K562 (cell line): ENCODE data around the gene CUX1. TPM values are rescaled to one million over a fixed set of nuclear protein-coding genes. Genes with fewer than 3 reads are reported as not detected.

Experiments
- ATAC-seq: fragments of 200-7000 bp; cut with Tn5 transposase; 3 replicates; pipeline ENCODE4 v1.9.1; 2020; ENCODE audit warnings: moderate library complexity
- BruUV-seq: library from RNA; stranded (reverse); fragments of 400-500 nt; replicated peaks from 2 replicates; lab custom pipeline; 2021; lab: Mats Ljungman, UMichigan
- CTCF ChIA-PET: fragments of 300-600 bp; formaldehyde crosslinking; extraction: SDS; loops from one replicate; lab custom pipeline; 2021; ENCODE audit warnings: low intra/inter-chr PET ratio; lab: Yijun Ruan, JAX
- POLR2A ChIA-PET: fragments of 300-600, 350-650 bp; sonication (Branson Sonifier 250); formaldehyde crosslinking; extraction: SDS; loops from one replicate; lab custom pipeline; 2021; ENCODE audit warnings: antibody characterized with exemption, inconsistent platforms; lab: Yijun Ruan, JAX
- DNase-seq, 4 experiments: peaks; one replicate each; pipeline versions ENCODE4 v3.0.0 to v3.0.0-alpha.2; 2011 to 2018; ENCODE audit warnings: low spot score in 3 of 4, mixed read lengths in 3 of 4; ENCODE audit errors: extremely low read depth in 1 of 4
- FAIRE-seq: peaks from 2 replicates; lab custom pipeline; 2011; peaks lifted over from hg19 to GRCh38; lab: Jason Lieb, UNC
- H2AFZ ChIP-seq: 2 replicates; pipeline ENCODE4 v1.6.0; 2011; ENCODE audit warnings: low read depth, low read length, control low read depth, inconsistent platforms
- H3K27ac ChIP-seq: fragments of 200-600 bp; 3 replicates; pipeline ENCODE4 v1.8.0; 2011; ENCODE audit warnings: low read depth, mild to moderate bottlenecking, control low read depth, inconsistent platforms, low read length, moderate library complexity, mixed read lengths; ENCODE audit errors: extremely low read depth
- H3K27me3 ChIP-seq, 2 experiments: fragments of 300-600 bp in 1 of 2; 2 replicates in 1 of 2; 3 replicates in 1 of 2; pipeline versions ENCODE4 v1.6.0 to v1.8.0; 2011; ENCODE audit warnings: inconsistent platforms in 2 of 2, low read length in 2 of 2, mild to moderate bottlenecking in 1 of 2, mixed read lengths in 1 of 2, moderate library complexity in 1 of 2; ENCODE audit not compliant: control insufficient read depth in 2 of 2, insufficient read depth in 2 of 2
- H3K36me3 ChIP-seq: fragments of 300-600 bp; 3 replicates; pipeline ENCODE4 v1.8.0; 2011; ENCODE audit warnings: mild to moderate bottlenecking, low read length, inconsistent platforms; ENCODE audit not compliant: control insufficient read depth, insufficient read depth
- H3K4me1 ChIP-seq, 2 experiments: fragments of 200-600 bp in 1 of 2; replicated peaks in 1 of 2; 2 replicates in 1 of 2; 3 replicates in 1 of 2; pipeline versions ENCODE4 v1.5.1 to v1.8.0; 2011; ENCODE audit warnings: inconsistent platforms in 2 of 2, low read length in 2 of 2, mild to moderate bottlenecking in 1 of 2, mixed read lengths in 1 of 2, moderate library complexity in 1 of 2; ENCODE audit not compliant: control insufficient read depth in 2 of 2, insufficient read depth in 2 of 2
- H3K4me2 ChIP-seq: 2 replicates; pipeline ENCODE4 v1.6.1; 2011; ENCODE audit warnings: low read length, control low read depth, inconsistent platforms, mixed read lengths; ENCODE audit not compliant: insufficient read depth
- H3K4me3 ChIP-seq: fragments of 200-600 bp; sonication (generic), shearing (Covaris generic); 2 replicates; pipeline ENCODE4 v1.5.1; 2016; ENCODE audit warnings: control low read depth, inconsistent platforms
- H3K79me2 ChIP-seq: fragments of 200-600 bp; 3 replicates; pipeline ENCODE4 v1.8.0; 2011; ENCODE audit warnings: low read length, inconsistent platforms; ENCODE audit not compliant: control insufficient read depth, insufficient read depth
- H3K9ac ChIP-seq, 2 experiments: 2 replicates each; pipeline versions ENCODE4 v1.6.0 to v1.6.1; 2011; ENCODE audit warnings: low read depth in 2 of 2, low read length in 2 of 2, control low read depth in 1 of 2, inconsistent platforms in 1 of 2, mild to moderate bottlenecking in 1 of 2, mixed read lengths in 1 of 2; ENCODE audit not compliant: insufficient read depth in 1 of 2
- H3K9me1 ChIP-seq: one replicate; pipeline ENCODE4 v1.6.0; 2011; ENCODE audit warnings: inconsistent platforms, mild to moderate bottlenecking, low read length, moderate library complexity; ENCODE audit not compliant: control insufficient read depth, insufficient read depth
- H3K9me3 ChIP-seq: replicated peaks from 2 replicates; pipeline ENCODE4 v1.5.1; 2011; ENCODE audit warnings: low read depth, low read length, inconsistent platforms; ENCODE audit not compliant: control insufficient read depth, insufficient read depth
- H4K20me1 ChIP-seq: replicated peaks from 2 replicates; pipeline ENCODE4 v1.6.1; 2011; ENCODE audit warnings: low read length, inconsistent platforms, mixed read lengths; ENCODE audit not compliant: control insufficient read depth, insufficient read depth
- TAF15 ChIP-seq: fragments of 200-400 bp; formaldehyde crosslinking; IDR thresholded peaks from 2 replicates; pipeline ENCODE4 v1.6.1; 2017; ENCODE audit warnings: mild to moderate bottlenecking, low read depth, low read length, moderate library complexity
- WGBS: fragments of 100-300 bp; shearing (Covaris generic); methylation state at CpG from one replicate; pipeline ENCODE4 v1.1.6; 2016; ENCODE audit warnings: low coverage, mixed read lengths; ENCODE audit not compliant: insufficient coverage; ENCODE audit errors: missing lambda C conversion rate; 5-methylcytosine and 5-hydroxymethylcytosine counted together
- in situ Hi-C: fragments of 300-500 bp; cut with MboI; formaldehyde crosslinking; loops from 4 replicates; pipeline ENCODE4 v1.15.0; 2018; ENCODE audit warnings: inconsistent platforms, mixed read lengths
- intact Hi-C: fragments of 100-400 bp; cut with micrococcal nuclease; formaldehyde crosslinking; loops from 2 replicates; pipeline ENCODE4 v1.14.2; 2022
- polyA plus RNA-seq, 8 experiments: library from polyadenylated mRNA; depleted of rRNA in 4 of 8; stranded (reverse) in 5 of 8; unstranded in 3 of 8; fragments of >200 nt; fragmentation: Nextera tagmentation in 2 of 8; fragmentation: Illumina TruSeq in 1 of 8; extraction: Ambion mirVana in 2 of 8; extraction: Trizol in 1 of 8; gene quantifications; 2 replicates each; pipeline versions ENCODE4 v1.2.1 to v1.2.3, GENCODE V29; 2011 to 2014; ENCODE audit warnings: inconsistent platforms in 1 of 8, missing spikeins in 1 of 8
- total RNA-seq, 7 experiments: library from RNA; depleted of rRNA in 6 of 7; stranded (reverse); fragments of >200 nt in 6 of 7; fragmentation: Illumina TruSeq in 2 of 7; extraction: Trizol in 2 of 7; gene quantifications; 2 replicates each; pipeline versions ENCODE4 v1.2.1 to v1.2.3, GENCODE V29; 2011 to 2021; ENCODE audit warnings: low replicate concordance in 1 of 7
- TF ChIP-seq, protein P1 (sequence below): IDR thresholded peaks from 2 replicates; pipeline ENCODE4 v1.6.1; 2016; ENCODE audit warnings: missing genetic modification characterization, missing compliant biosample characterization
- TF ChIP-seq, protein P2 (sequence below): fragments of 450-650 bp; IDR thresholded peaks from 2 replicates; pipeline ENCODE4 v1.6.1; 2016; ENCODE audit warnings: low read depth

Gene CUX1
- total and polyA plus RNA-seq, 9 of the 15 experiments (the other 6 are each of a cell fraction or from before 2014, with no cell fraction given) = 3.6 to 55.3 (median 25.2) TPM

DNA sequence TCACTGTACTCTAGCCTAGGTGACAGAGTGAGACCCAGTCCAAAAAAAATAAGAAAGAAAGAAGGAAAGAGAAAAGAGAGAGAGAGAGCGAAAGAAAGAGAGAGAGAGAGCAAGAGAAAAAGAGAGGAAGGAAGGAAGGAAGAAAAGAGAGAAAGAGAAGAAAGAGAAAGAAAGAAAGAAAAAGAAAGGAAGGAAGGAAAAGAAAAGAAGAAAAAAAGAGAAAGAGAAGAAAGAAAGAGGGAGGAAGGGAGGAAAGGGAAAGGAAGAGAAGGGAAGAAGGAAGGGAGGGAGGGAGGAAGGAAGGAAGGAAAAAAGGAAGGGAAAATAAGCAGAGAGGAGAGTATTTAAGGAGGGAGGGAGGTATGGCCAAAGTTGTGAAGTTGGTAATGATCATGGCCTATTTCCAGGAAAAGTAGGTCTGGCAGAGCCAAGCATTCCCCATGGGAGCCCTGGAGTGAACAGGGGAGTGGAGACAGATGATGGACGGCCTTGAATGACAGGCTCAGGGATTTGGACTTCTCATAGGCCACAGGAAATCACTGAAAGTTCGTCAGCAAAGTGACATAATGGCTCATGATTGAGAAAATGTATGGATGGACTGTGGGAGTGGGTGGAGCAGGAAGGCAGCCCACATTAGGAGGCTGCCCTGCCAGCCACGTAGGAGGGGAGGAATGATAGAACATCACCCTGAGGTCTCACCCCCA, 44.8 kb upstream of the CUX1 start (continued):
- TF ChIP-seq, protein P1, sequence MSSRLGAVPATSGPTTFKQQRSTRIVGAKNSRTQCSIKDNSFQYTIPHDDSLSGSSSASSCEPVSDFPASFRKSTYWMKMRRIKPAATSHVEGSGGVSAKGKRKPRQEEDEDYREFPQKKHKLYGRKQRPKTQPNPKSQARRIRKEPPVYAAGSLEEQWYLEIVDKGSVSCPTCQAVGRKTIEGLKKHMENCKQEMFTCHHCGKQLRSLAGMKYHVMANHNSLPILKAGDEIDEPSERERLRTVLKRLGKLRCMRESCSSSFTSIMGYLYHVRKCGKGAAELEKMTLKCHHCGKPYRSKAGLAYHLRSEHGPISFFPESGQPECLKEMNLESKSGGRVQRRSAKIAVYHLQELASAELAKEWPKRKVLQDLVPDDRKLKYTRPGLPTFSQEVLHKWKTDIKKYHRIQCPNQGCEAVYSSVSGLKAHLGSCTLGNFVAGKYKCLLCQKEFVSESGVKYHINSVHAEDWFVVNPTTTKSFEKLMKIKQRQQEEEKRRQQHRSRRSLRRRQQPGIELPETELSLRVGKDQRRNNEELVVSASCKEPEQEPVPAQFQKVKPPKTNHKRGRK (tag) = peak; percentile 98
- TF ChIP-seq, all 486 proteins: peak for 11

GRCh38 chr7:101775181-101775580, 42.2 kb upstream of the CUX1 start:
- ChIA-PET POLR2A (interaction anchor here (0.8 to 1.2 kb wide), 3 partner anchors 30 to 485 kb away, joined by 3 to 4 read pairs (median 4); partner anchors contain the start of gene MYL10), CTCF (no interaction called here)
- no peak for ATAC-seq
- 2% methylated on average over 9 of the region's 9 CpGs for WGBS
- no peaks in the 10 kb centered on the region for H3K9me1 ChIP-seq
- peaks cover 0 to 3% of the 10 kb centered on the region in 2 experiments; a peak in 1 of 5 replicates for H3K4me1 ChIP-seq
- no peak overlapping the region; a peak in 1 of 4 replicates for H3K9ac ChIP-seq
- intact Hi-C loops (no loop called here), in situ Hi-C loops (no loop called here)
- H3K27me3 ChIP-seq = peaks cover 55 to 77% of the 10 kb centered on the region in 2 experiments
- no peaks in the 10 kb centered on the region for H3K9me3 ChIP-seq
- no peak overlapping the region for H3K4me3 ChIP-seq
- H3K4me2 ChIP-seq = no peak overlapping the region
- H4K20me1 ChIP-seq = no peaks in the 10 kb centered on the region
- H3K27ac ChIP-seq = no peak overlapping the region
- no peaks in the 10 kb centered on the region for H3K79me2 ChIP-seq
- no peak for FAIRE-seq
- no peaks in the 10 kb centered on the region for H3K36me3 ChIP-seq
- no peak overlapping the region for H2AFZ ChIP-seq
- no TSS peak for BruUV-seq
- TF ChIP-seq, protein P2, sequence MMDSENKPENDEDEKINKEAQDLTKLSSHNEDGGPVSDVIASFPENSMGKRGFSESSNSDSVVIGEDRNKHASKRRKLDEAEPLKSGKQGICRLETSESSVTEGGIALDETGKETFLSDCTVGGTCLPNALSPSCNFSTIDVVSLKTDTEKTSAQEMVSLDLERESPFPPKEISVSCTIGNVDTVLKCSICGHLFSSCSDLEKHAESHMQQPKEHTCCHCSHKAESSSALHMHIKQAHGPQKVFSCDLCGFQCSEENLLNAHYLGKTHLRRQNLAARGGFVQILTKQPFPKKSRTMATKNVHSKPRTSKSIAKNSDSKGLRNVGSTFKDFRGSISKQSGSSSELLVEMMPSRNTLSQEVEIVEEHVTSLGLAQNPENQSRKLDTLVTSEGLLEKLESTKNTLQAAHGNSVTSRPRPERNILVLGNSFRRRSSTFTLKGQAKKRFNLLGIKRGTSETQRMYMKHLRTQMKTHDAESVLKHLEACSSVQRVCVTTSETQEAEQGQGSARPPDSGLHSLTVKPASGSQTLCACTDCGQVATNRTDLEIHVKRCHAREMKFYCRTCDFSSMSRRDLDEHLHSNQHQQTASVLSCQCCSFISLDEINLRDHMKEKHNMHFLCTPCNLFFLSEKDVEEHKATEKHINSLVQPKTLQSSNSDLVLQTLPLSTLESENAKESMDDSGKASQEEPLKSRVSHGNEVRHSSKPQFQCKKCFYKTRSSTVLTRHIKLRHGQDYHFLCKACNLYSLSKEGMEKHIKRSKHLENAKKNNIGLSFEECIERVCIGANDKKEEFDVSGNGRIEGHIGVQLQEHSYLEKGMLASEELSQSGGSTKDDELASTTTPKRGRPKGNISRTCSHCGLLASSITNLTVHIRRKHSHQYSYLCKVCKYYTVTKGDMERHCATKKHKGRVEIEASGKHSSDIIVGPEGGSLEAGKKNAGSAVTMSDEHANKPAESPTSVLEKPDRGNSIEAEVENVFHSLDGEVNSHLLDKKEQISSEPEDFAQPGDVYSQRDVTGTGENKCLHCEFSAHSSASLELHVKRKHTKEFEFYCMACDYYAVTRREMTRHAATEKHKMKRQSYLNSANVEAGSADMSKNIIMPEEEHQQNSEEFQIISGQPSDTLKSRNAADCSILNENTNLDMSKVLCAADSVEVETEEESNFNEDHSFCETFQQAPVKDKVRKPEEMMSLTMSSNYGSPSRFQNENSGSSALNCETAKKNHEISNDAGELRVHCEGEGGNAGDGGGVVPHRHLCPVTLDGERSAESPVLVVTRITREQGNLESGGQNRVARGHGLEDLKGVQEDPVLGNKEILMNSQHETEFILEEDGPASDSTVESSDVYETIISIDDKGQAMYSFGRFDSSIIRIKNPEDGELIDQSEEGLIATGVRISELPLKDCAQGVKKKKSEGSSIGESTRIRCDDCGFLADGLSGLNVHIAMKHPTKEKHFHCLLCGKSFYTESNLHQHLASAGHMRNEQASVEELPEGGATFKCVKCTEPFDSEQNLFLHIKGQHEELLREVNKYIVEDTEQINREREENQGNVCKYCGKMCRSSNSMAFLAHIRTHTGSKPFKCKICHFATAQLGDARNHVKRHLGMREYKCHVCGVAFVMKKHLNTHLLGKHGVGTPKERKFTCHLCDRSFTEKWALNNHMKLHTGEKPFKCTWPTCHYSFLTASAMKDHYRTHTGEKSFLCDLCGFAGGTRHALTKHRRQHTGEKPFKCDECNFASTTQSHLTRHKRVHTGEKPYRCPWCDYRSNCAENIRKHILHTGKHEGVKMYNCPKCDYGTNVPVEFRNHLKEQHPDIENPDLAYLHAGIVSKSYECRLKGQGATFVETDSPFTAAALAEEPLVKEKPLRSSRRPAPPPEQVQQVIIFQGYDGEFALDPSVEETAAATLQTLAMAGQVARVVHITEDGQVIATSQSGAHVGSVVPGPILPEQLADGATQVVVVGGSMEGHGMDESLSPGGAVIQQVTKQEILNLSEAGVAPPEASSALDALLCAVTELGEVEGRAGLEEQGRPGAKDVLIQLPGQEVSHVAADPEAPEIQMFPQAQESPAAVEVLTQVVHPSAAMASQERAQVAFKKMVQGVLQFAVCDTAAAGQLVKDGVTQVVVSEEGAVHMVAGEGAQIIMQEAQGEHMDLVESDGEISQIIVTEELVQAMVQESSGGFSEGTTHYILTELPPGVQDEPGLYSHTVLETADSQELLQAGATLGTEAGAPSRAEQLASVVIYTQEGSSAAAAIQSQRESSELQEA = no peak
- TF ChIP-seq TAF15 = no peak
- DNase-seq = no peak
